ENCODE data around the gene PSMC3.

- TF ChIP-seq TAF1 (IDR thresholded peaks at IDR 0.05; ENCODE audit: borderline replicate concordance, insufficient read depth, low read length) (no peak), POLR2AphosphoS5 (IDR thresholded peaks at IDR 0.05; ENCODE audit: low read depth, low read length) (no peak), SIN3A (IDR thresholded peaks at IDR 0.05; ENCODE audit: borderline replicate concordance, insufficient read depth, low read length) (no peak), FOXP2 (optimal IDR thresholded peaks at IDR 0.05; ENCODE audit: borderline replicate concordance, extremely low read depth, extremely low read length, insufficient read depth) (no peak)
- TF ChIP-seq, protein P1, sequence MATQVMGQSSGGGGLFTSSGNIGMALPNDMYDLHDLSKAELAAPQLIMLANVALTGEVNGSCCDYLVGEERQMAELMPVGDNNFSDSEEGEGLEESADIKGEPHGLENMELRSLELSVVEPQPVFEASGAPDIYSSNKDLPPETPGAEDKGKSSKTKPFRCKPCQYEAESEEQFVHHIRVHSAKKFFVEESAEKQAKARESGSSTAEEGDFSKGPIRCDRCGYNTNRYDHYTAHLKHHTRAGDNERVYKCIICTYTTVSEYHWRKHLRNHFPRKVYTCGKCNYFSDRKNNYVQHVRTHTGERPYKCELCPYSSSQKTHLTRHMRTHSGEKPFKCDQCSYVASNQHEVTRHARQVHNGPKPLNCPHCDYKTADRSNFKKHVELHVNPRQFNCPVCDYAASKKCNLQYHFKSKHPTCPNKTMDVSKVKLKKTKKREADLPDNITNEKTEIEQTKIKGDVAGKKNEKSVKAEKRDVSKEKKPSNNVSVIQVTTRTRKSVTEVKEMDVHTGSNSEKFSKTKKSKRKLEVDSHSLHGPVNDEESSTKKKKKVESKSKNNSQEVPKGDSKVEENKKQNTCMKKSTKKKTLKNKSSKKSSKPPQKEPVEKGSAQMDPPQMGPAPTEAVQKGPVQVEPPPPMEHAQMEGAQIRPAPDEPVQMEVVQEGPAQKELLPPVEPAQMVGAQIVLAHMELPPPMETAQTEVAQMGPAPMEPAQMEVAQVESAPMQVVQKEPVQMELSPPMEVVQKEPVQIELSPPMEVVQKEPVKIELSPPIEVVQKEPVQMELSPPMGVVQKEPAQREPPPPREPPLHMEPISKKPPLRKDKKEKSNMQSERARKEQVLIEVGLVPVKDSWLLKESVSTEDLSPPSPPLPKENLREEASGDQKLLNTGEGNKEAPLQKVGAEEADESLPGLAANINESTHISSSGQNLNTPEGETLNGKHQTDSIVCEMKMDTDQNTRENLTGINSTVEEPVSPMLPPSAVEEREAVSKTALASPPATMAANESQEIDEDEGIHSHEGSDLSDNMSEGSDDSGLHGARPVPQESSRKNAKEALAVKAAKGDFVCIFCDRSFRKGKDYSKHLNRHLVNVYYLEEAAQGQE (IDR thresholded peaks at IDR 0.05; ENCODE audit: insufficient read depth in 1 of 2, low read depth in 2 of 2, low read length in 2 of 2): no peak
These were observed 34.4 kb downstream of the PSMC3 start for GRCh38 chr11:47391711-47392432.
